Suppressor macrophage treated with lipopolysaccharide for 1 hour (primary cell): ENCODE measurements around the gene SLC5A1.

ENCODE experiments used
- DNase-seq, 3 donors: peaks; one replicate each; pipeline ENCODE4 v3.0.0-alpha.2; 2020 to 2022

The SLC5A1 gene

GRCh38 chr22:32042924-32043323, at the start of gene SLC5A1:
TSS of gene SLC5A1 (plus strand) at chr22:32043261. CDS start at chr22:32043282, 21 bp downstream.
- DNase-seq, result no peak

DNA sequence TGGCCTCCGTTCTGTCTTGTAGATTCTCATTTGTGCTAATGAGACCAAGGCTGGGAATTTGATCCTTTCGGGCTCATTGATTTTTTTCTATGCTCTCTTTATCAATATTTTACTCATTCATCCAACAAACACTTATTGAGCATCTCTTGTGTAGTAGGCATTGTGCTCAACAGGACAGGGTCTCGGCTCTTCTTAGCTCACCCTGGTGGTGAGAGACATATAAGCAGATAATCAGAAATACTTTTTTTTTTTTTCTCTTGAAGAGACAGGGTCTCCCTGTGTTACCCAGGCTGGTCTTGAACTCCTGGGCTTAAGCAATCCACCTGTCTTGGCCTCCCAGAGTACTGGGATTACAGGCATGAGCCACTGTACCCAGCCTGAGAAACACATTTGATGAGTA, 48.0 kb upstream of the SLC5A1 start:
- no peak for DNase-seq

DNA sequence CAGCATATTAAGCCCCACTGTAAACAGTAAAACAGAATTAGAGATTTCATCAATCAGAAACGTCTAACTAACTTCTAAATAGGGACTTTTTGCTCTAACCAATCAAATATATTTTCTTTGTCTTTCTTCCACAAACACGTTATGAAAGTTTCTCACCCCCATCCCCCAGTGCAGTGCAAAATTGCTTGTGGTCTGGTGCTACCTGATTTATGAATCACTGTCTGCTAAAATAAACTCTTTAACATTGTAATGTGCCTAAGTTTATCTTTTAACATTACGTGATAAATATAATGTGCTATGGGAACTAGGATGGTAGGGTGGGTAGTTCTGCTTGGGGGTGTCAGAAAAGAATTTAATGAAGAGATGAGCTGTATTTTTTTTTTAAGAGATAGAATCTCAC, 47.3 kb upstream of the SLC5A1 start:
- DNase-seq, result no peak

DNA sequence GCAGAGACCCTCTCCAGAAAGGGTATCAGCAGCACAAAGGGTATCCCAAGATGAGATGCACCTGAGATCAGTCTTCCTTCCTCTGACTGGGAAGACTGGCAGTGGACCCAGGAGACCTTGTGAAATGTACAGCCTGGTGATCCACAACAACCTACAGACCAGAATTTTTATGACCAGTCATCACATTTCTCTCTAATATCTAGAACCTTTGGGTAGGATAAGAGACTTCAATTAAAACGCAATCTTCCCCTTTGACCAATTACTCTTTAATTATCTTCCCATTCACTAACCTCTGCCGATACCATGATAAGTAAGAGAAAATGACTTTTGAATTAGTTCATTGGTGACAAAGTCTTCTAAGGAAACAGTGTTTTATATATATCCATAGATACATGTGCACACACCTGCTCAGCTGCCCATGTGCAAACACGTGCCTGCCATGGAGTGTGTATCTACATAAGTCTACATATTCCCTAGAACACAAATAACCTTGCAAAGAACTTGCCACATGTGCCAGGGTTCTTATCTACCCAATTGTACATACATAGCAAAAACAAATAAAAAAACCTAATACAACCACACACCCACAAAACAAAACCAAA, 44.2 kb upstream of the SLC5A1 start:
- DNase-seq, result no peak

GRCh38 chr22:32000181-32000580, 42.9 kb upstream of the SLC5A1 start:
- no peak for DNase-seq

DNA sequence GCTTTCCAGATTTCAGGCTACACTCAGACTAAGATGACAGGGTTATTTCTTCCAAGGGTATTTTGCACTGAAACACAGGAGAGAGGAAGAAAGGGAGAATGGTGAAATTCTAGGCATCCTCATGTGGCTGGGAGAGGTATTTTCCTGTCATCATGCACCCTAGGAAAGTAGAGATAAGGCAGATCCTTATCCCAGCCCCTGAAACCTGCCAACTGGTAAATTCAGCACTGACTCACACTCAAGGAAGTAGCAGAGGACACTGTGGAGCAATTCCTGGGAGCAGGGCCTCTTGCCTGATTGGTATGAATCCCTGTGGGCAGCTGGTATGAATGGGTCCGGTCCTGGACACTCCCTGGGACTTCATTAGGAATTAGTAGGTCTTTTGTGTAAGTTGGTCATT, 37.6 kb upstream of the SLC5A1 start:
- DNase-seq, result no peak

- DNase-seq, result no peak
Measured at GRCh38 chr22:32013200-32013599, 29.9 kb upstream of the SLC5A1 start.

GRCh38 chr22:32016081-32016480, 27.0 kb upstream of the SLC5A1 start:
- peak in 1 of 3 donors; percentile 3 for DNase-seq

DNA sequence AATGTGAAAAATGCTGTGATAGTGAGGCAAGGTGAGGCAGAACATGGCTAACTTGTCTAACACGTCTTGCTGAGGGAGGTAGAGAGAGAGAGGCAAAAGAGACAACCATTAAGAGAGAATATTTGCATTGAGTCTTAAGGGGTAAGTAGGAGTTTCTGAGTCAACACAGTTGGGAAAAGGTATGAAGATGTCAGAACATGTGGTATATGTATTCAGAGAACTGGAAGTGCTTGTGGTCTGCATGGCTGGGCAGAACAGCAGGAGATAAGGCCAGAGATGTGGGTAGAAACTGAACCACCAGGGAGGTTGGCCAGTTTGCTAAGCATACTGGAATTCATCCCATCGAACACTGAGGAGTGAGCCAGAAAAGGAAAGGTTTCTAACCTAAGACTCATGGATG, 25.0 kb upstream of the SLC5A1 start:
- no peak for DNase-seq

DNA sequence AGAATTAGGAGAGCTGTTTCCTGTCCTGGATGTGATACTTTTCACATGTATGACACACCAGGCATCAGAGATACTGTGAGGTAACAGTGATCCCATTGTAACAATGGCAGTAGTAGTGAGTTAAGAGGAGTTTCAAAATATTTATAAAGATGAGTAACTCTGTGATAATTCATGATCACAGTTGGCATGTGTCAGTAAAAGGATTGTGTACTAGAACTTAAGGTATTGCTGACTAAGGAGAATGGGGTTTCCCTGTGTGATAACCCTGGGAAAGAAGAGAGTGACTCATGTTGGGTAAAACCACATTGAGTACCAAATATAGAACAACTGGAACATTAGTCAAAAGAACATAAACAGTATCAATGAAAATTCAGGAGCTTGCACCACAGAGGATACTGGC, 22.9 kb upstream of the SLC5A1 start:
- DNase-seq, result peak; percentile 70 to 90 (median 81)

- no peak for DNase-seq
Measured at GRCh38 chr22:32021716-32022115, 21.3 kb upstream of the SLC5A1 start.

DNA sequence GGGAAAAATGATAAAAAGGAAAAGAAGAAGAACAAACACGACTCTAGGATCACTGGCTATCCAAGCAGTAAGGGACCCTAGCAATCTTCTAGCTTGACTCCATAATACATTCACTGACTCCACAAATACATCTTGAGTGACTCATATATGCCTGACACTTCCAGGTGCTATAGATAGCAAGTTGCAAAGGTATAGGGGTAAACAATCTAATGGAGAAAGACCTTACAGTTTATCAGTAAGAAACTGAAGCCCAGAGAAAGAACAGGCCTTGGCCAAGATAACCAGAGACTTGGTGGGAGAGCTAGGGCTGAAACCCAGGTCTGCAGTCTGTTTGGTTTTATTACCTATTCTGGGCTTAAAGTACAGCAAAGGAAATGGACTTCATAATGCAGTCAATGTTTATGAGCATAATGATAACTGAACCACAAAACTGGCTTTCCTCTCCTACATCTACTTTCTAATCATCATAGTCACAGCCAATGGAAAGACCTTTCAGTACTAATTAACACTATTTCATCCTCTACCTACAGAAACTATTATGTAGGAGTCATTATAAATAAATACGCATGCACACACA, 19.7 kb upstream of the SLC5A1 start:
- DNase-seq, result no peak

DNA sequence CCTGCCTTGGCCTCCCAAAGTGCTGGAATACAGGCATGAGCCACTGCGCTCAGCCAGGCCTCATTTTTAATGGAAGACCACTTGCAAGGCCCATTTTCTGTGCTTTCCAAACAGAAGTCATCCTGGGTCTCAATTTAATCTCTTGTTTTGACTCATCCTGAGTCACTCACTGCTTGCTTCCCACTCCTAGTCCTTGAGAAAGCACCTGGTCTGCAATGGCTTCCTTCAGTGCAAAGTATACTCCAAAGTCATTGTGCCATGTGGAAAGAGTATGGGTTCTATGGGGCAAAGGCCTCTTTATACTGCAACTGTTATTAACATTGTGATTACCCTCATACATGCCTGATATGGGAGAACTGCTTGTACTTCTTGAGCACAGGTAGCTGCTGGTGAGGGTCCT, 18.3 kb upstream of the SLC5A1 start:
- peak; percentile 24 to 46 (median 42) for DNase-seq

GRCh38 chr22:32030518-32031247, 12.4 kb upstream of the SLC5A1 start:
- no peak for DNase-seq

- no peak for DNase-seq
Measured at GRCh38 chr22:32031466-32031865, 11.6 kb upstream of the SLC5A1 start.

DNA sequence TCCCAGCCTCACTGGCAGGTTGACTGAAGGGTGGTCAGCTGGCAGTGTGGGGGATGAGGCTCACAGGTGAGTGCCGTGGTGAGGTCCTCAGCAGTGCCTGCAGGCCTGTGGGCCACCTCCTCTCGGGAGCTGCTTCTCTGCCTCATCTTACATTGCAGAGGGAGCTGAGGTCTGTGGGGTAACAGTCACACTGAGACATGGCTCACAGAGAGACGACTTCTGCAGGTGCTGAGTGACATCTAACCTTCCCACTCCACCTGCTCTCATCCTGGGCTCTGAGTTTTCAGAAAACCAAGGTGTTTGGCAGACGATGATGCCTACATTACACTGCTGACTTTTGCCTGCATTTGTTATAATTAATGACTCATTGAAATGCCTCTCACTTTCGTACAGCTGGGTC, 8.8 kb upstream of the SLC5A1 start:
- DNase-seq, result no peak

DNA sequence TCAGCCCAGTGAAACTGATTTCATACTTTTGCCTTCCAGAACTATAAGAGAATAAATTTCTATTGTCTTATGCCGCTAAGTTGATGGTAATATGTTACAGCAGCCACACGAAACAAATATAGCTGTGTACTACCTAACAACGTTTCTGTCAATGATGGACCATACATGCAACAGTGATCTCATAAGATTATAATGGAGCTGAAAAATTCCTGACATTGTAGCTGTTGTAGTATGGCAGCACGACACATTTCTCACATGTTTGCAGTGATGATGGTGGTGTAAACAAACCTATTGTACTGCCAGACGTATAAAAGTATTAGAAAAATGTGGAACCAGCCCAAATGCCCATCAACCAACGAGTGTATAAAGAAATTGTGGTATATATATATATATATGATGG, 5.8 kb upstream of the SLC5A1 start:
- DNase-seq, result no peak

- DNase-seq, result no peak
Measured at GRCh38 chr22:32040324-32040904, 2.6 kb upstream of the SLC5A1 start.

DNA sequence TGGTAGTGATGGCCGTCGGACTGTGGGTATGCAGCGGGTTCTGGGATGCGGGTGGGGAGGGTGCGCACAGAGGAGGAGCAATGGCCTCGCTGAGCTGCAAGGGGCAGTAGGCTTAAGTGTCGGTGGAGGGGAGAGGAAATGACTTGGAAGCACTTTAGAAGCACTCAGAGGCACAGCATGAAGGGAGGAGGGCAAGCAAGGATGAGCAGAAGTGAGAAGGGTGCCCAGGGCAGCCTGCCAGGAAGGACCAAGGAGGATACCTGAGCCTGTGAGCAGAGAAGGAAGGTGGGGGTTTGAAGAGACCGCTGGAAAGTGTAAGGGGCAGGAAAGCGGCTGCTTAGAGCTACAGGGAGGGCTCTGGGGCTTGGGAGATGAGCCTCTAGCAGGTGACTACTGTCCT, 330 bp downstream of the SLC5A1 start:
- DNase-seq, result no peak

GRCh38 chr22:32044477-32044876, 1.4 kb downstream of the SLC5A1 start:
- DNase-seq, result no peak

- DNase-seq, result no peak
Measured at GRCh38 chr22:32044913-32045312, 1.9 kb downstream of the SLC5A1 start.

- DNase-seq, result no peak
Measured at GRCh38 chr22:32048069-32048468, 5.0 kb downstream of the SLC5A1 start.

- peak; percentile 86 to 89 (median 87) for DNase-seq
Measured at GRCh38 chr22:32050678-32051515, 7.8 kb downstream of the SLC5A1 start.
